HCT116 (cell line): Measurements from ENCODE around the gene LRRC32.

Source experiments
- EZH2 ChIP-seq: fragments of 200-600 bp; sonication (generic); IDR thresholded peaks from 2 replicates; pipeline ENCODE4 v1.6.1; 2017; ENCODE audit warnings: antibody characterized with exemption, mixed run types
- EZH2phosphoT487 ChIP-seq: fragments of 200-600 bp; IDR thresholded peaks from 2 replicates; pipeline ENCODE4 v1.6.1; 2018; ENCODE audit warnings: antibody characterized with exemption, borderline replicate concordance
- POLR2A ChIP-seq: IDR thresholded peaks from 2 replicates; pipeline ENCODE4 v1.7.0; 2011; ENCODE audit warnings: borderline replicate concordance; ENCODE audit not compliant: insufficient read depth, insufficient read length; ENCODE audit errors: extremely low read depth
- POLR2AphosphoS5 ChIP-seq: IDR thresholded peaks from 2 replicates; pipeline ENCODE4 v1.6.1; 2011; ENCODE audit warnings: mild to moderate bottlenecking, low read depth, low read length, moderate library complexity
- RAD21 ChIP-seq: IDR thresholded peaks from 2 replicates; pipeline ENCODE4 v1.6.1; 2012; ENCODE audit warnings: low read depth, mild to moderate bottlenecking
- TF ChIP-seq, protein P1 (sequence below), 3 experiments: fragments of 200-600 bp in 1 of 3; sonication (generic) in 1 of 3; IDR thresholded peaks in 2 of 3; conservative IDR thresholded peaks in 1 of 3; 2 replicates each; pipeline ENCODE4 v1.5.1; 2012 to 2017; ENCODE audit warnings: low read depth in 2 of 3, low read length in 2 of 3, antibody characterized with exemption in 1 of 3, borderline replicate concordance in 1 of 3, control low read depth in 1 of 3, mild to moderate bottlenecking in 1 of 3, mixed read lengths in 1 of 3, mixed run types in 1 of 3, moderate library complexity in 1 of 3; ENCODE audit not compliant: insufficient read depth in 1 of 3

DNA sequence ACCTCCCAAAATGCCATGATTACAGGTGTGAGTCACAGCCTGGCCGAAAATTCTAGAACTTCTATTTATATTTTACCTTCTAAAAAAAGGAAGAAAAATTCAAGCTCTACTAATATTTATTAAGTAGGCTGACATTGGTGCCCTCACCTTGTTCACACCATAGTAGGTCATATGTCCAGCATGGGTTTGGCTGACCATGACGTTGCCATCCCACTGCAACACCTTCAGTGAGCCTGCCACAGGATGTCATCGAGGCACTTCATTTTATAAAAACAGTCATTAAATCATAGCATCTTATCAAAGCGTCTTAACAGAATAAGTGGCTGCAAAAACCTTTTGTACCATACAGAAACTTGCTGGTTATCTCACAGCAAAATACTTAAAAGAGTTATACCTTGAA, 58.3 kb downstream of the LRRC32 start:
- TF ChIP-seq, protein P1, sequence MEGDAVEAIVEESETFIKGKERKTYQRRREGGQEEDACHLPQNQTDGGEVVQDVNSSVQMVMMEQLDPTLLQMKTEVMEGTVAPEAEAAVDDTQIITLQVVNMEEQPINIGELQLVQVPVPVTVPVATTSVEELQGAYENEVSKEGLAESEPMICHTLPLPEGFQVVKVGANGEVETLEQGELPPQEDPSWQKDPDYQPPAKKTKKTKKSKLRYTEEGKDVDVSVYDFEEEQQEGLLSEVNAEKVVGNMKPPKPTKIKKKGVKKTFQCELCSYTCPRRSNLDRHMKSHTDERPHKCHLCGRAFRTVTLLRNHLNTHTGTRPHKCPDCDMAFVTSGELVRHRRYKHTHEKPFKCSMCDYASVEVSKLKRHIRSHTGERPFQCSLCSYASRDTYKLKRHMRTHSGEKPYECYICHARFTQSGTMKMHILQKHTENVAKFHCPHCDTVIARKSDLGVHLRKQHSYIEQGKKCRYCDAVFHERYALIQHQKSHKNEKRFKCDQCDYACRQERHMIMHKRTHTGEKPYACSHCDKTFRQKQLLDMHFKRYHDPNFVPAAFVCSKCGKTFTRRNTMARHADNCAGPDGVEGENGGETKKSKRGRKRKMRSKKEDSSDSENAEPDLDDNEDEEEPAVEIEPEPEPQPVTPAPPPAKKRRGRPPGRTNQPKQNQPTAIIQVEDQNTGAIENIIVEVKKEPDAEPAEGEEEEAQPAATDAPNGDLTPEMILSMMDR (IDR thresholded peaks at IDR 0.05 in 2 of 3, conservative IDR thresholded peaks at IDR 0.05 in 1 of 3; ENCODE audit: borderline replicate concordance in 1 of 3, insufficient read depth in 1 of 3, low read depth in 2 of 3, low read length in 2 of 3) = no peak
- TF ChIP-seq RAD21 = no peak
- TF ChIP-seq EZH2 = no peak
- no peak for TF ChIP-seq POLR2AphosphoS5
- TF ChIP-seq EZH2phosphoT487 = no peak
- TF ChIP-seq POLR2A = no peak
